DND-41 (cell line): ENCODE results near the gene EPN1.

Experiments used
- ATAC-seq: fragments of 200-7000 bp; cut with Tn5 transposase; 3 replicates; pipeline ENCODE4 v1.9.1; 2021; ENCODE audit warnings: low read depth; ENCODE audit not compliant: insufficient read depth
- DNase-seq: peaks from one replicate; pipeline ENCODE4 v3.0.0-alpha.2; 2020
- H2AFZ ChIP-seq: 2 replicates; pipeline ENCODE4 v1.6.0; 2012; ENCODE audit warnings: low read depth, low read length
- H3K27ac ChIP-seq: 2 replicates; pipeline ENCODE4 v1.5.1; 2012; ENCODE audit warnings: low read length, inconsistent platforms
- H3K27me3 ChIP-seq: fragments of 200-600 bp; sonication (generic); 2 replicates; pipeline ENCODE4 v1.6.0; 2012; ENCODE audit warnings: low read length, mild to moderate bottlenecking, inconsistent platforms; ENCODE audit not compliant: insufficient read depth, poor library complexity
- H3K36me3 ChIP-seq: 2 replicates; pipeline ENCODE4 v1.5.1; 2012; ENCODE audit warnings: low read length, inconsistent platforms; ENCODE audit not compliant: insufficient read depth
- H3K4me1 ChIP-seq: 2 replicates; pipeline ENCODE4 v1.5.1; 2012; ENCODE audit warnings: mild to moderate bottlenecking, low read length; ENCODE audit not compliant: insufficient read depth
- H3K4me2 ChIP-seq: 2 replicates; pipeline ENCODE4 v1.6.0; 2012; ENCODE audit warnings: mild to moderate bottlenecking, moderate library complexity, low read length, inconsistent platforms; ENCODE audit not compliant: insufficient read depth
- H3K4me3 ChIP-seq, 2 experiments: fragments of 200-600 bp in 1 of 2; shearing (Covaris generic) in 1 of 2; 2 replicates each; pipeline ENCODE4 v1.5.1; 2012 to 2016; ENCODE audit warnings: inconsistent platforms in 2 of 2, low read length in 2 of 2, mild to moderate bottlenecking in 2 of 2, low read depth in 1 of 2, moderate library complexity in 1 of 2
- H3K79me2 ChIP-seq: 2 replicates; pipeline ENCODE4 v1.6.0; 2012; ENCODE audit warnings: low read length, inconsistent platforms; ENCODE audit not compliant: insufficient read depth
- H3K9ac ChIP-seq: 2 replicates; pipeline ENCODE4 v1.6.0; 2012; ENCODE audit warnings: low read depth, mild to moderate bottlenecking, inconsistent platforms, low read length, moderate library complexity
- H3K9me3 ChIP-seq: 2 replicates; pipeline ENCODE4 v1.5.1; 2012; ENCODE audit warnings: low read length, moderate library complexity, mild to moderate bottlenecking, inconsistent platforms; ENCODE audit not compliant: insufficient read depth, severe bottlenecking
- H4K20me1 ChIP-seq: 2 replicates; pipeline ENCODE4 v1.6.0; 2012; ENCODE audit warnings: low read length; ENCODE audit not compliant: insufficient read depth
- CTCF ChIP-seq: IDR thresholded peaks from 2 replicates; pipeline ENCODE4 v1.5.1; 2012; ENCODE audit warnings: borderline replicate concordance, low read length, moderate library complexity, mild to moderate bottlenecking; ENCODE audit not compliant: poor library complexity, severe bottlenecking; ENCODE audit errors: extremely low read depth
- EZH2 ChIP-seq: IDR thresholded peaks from 3 replicates; pipeline ENCODE4 v1.6.1; 2012; ENCODE audit warnings: borderline replicate concordance, low read depth, mild to moderate bottlenecking, moderate library complexity, low read length, inconsistent platforms; ENCODE audit not compliant: severe bottlenecking

EPN1 gene

GRCh38 chr19:55679343-55680257, 4.6 kb downstream of the EPN1 start:
- no peaks in the 10 kb centered on the region for H3K9me3 ChIP-seq
- no peak for DNase-seq
- H3K36me3 ChIP-seq: peaks cover 76% of the 10 kb centered on the region
- no peak overlapping the region for H3K27ac ChIP-seq
- no peak for ATAC-seq
- H2AFZ ChIP-seq: no peak overlapping the region
- 0 out of 2 replicates have a peak overlapping the region, but pooled peaks have one; percentile 13 for H3K9ac ChIP-seq
- TF ChIP-seq CTCF (no peak), EZH2 (no peak)
- no peak overlapping the region for H3K4me2 ChIP-seq
- no peaks in the 10 kb centered on the region for H3K27me3 ChIP-seq
- peaks cover 30% of the 10 kb centered on the region for H3K4me1 ChIP-seq
- H3K4me3 ChIP-seq: no peak overlapping the region
- peaks cover 83% of the 10 kb centered on the region for H3K79me2 ChIP-seq
- H4K20me1 ChIP-seq: peaks cover 64% of the 10 kb centered on the region

GRCh38 chr19:55680339-55681130, 5.5 kb downstream of the EPN1 start:
- H3K4me2 ChIP-seq: no peak overlapping the region
- no peak overlapping the region for H3K9ac ChIP-seq
- DNase-seq (no peak), ATAC-seq (no peak)
- peaks cover 87% of the 10 kb centered on the region for H3K79me2 ChIP-seq
- H4K20me1 ChIP-seq: peaks cover 71% of the 10 kb centered on the region
- H3K36me3 ChIP-seq: peaks cover 85% of the 10 kb centered on the region
- H3K9me3 ChIP-seq: no peaks in the 10 kb centered on the region
- H3K4me3 ChIP-seq: no peak overlapping the region
- peaks cover 27% of the 10 kb centered on the region for H3K4me1 ChIP-seq
- no peaks in the 10 kb centered on the region for H3K27me3 ChIP-seq
- H3K27ac ChIP-seq: no peak overlapping the region
- no peak overlapping the region for H2AFZ ChIP-seq
- TF ChIP-seq CTCF (no peak), EZH2 (no peak)

- DNase-seq (no peak), ATAC-seq (no peak)
- H4K20me1 ChIP-seq: peaks cover 74% of the 10 kb centered on the region
- no peak overlapping the region for H3K4me2 ChIP-seq
- peaks cover 87% of the 10 kb centered on the region for H3K79me2 ChIP-seq
- H3K27me3 ChIP-seq: no peaks in the 10 kb centered on the region
- no peaks in the 10 kb centered on the region for H3K9me3 ChIP-seq
- H3K4me3 ChIP-seq: no peak overlapping the region
- no peak overlapping the region for H2AFZ ChIP-seq
- TF ChIP-seq CTCF (no peak), EZH2 (no peak)
- peaks cover 91% of the 10 kb centered on the region for H3K36me3 ChIP-seq
- peaks cover 19% of the 10 kb centered on the region for H3K4me1 ChIP-seq
- H3K27ac ChIP-seq: no peak overlapping the region
- H3K9ac ChIP-seq: no peak overlapping the region
These were observed 6.4 kb downstream of the EPN1 start for GRCh38 chr19:55681131-55682092.
